Esophagus squamous epithelium (tissue), 5 donors: ENCODE measurements around the gene DYRK2. TPM values are rescaled to one million over a fixed set of nuclear protein-coding genes. Genes with fewer than 3 reads are reported as not detected.
A peak's percentile ranks its signal among the peaks of the same experiment; 100 is the strongest.

Experiments
- DNase-seq: peaks from one replicate; lab custom pipeline; 2025; lab: John Stamatoyannopoulos, UW
- H3K27ac ChIP-seq, 4 donors: fragments of 200-600 bp; sonication (generic); one replicate each; pipeline ENCODE4 v1.5.1; 2016 to 2019; ENCODE audit warnings: mild to moderate bottlenecking in 1 of 4
- H3K27me3 ChIP-seq, 4 donors: fragments of 200-600 bp; sonication (generic); 1 replicate in 3 of 4; 2 replicates in 1 of 4; pipeline versions ENCODE4 v1.5.1 to v1.6.0; 2017 to 2021; ENCODE audit warnings: antibody characterized with exemption in 1 of 4
- H3K36me3 ChIP-seq, 3 donors: fragments of 200-600 bp; sonication (generic); one replicate each; pipeline ENCODE4 v1.5.1; 2016 to 2019
- H3K4me1 ChIP-seq, 3 donors: fragments of 200-600 bp; sonication (generic); one replicate each; pipeline ENCODE4 v1.5.1; 2017 to 2019
- H3K4me3 ChIP-seq, 4 donors: fragments of 200-600 bp; sonication (generic); 1 replicate in 3 of 4; 2 replicates in 1 of 4; pipeline ENCODE4 v1.5.1; 2016 to 2019; ENCODE audit warnings: mild to moderate bottlenecking in 2 of 4, moderate library complexity in 1 of 4
- H3K9me3 ChIP-seq, 3 donors: fragments of 200-600 bp; sonication (generic); one replicate each; pipeline ENCODE4 v1.5.1; 2016 to 2019
- POLR2A ChIP-seq, 4 donors: fragments of 450-650 bp; IDR thresholded peaks; one replicate each; pipeline ENCODE4 v1.6.1; 2017; ENCODE audit warnings: antibody characterized with exemption in 4 of 4, mild to moderate bottlenecking in 4 of 4, moderate library complexity in 3 of 4
- WGBS, 2 donors: methylation state at CpG; one replicate each; pipeline ENCODE4 v1.1.5; 2018; 5-methylcytosine and 5-hydroxymethylcytosine counted together
- intact Hi-C: fragments of 100-400 bp; cut with DNase I; formaldehyde crosslinking; loops from one replicate; pipeline ENCODE4 v1.15.0; 2022
- total RNA-seq, 4 donors: library from RNA; depleted of rRNA; stranded (reverse); fragments of >200 nt; gene quantifications; one replicate each; pipeline ENCODE4 v1.1.0, GENCODE V29; 2016
- TF ChIP-seq, protein P1 (sequence below), 6 experiments: fragments of 450-650 bp in 4 of 6; fragments of 200-600 bp in 2 of 6; sonication (generic) in 2 of 6; IDR thresholded peaks; one replicate each; pipeline ENCODE4 v1.5.1; 2016 to 2019; ENCODE audit warnings: antibody characterized with exemption in 6 of 6, mild to moderate bottlenecking in 4 of 6, moderate library complexity in 4 of 6
- donor health status: DM: yes; HTN: yes; CAD: no.

DYRK2 gene
- total RNA-seq, 4 donors from 2014 or later, result 14.9 to 22.1 (median 15.7) TPM

DNA sequence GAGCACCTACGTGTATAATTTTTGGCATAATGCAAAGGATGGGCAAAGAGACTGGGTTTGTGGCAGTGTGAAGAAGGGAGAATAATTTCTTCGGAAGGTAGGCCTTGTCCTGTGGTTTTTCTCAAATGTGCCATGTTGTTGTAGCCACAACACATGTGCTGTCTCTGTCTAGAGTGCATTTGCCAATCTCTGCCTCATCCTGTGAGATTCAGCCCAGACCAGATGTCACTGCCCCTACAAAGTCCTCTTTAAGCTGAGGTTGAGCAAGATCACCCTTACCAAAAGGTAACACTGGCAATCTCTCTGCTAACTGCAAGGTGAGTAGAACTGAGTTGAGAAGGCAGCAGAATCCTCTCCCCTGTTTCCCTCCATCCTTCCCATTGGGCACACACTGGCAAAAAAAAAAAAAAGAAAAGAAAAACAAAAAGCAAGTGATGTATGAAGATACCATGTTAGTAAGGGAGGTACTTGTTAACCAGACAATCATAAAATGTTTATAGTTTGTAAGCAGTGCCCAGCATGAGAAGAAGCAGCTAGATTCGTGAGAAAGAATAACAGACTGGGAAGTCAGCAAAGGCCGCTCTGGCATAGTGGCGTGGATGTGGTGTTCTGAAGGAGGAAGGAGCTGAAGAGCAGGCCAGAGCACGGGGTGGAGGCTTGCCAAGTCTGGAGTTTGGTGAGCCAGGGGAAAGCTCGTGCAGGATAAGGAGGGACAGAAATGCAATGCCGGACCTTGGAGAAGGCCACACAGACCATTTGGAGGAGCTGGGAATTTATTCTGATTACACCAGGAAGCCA is 18.9 kb downstream of the DYRK2 start:
- peak overlapping the region in 1 of 4 donors; percentile 22 for H3K27ac ChIP-seq
- peaks cover 0 to 30% (median 6%) of the 10 kb centered on the region in 3 donors for H3K4me1 ChIP-seq
- intact Hi-C loops, result no loop called here
- no peak overlapping the region for H3K4me3 ChIP-seq
- H3K36me3 ChIP-seq, result no peaks in the 10 kb centered on the region
- H3K27me3 ChIP-seq, result no peaks in the 10 kb centered on the region
- WGBS, 2 donors, result 57 to 78% methylated on average over 8 of the region's 8 CpGs
- TF ChIP-seq, protein P1, sequence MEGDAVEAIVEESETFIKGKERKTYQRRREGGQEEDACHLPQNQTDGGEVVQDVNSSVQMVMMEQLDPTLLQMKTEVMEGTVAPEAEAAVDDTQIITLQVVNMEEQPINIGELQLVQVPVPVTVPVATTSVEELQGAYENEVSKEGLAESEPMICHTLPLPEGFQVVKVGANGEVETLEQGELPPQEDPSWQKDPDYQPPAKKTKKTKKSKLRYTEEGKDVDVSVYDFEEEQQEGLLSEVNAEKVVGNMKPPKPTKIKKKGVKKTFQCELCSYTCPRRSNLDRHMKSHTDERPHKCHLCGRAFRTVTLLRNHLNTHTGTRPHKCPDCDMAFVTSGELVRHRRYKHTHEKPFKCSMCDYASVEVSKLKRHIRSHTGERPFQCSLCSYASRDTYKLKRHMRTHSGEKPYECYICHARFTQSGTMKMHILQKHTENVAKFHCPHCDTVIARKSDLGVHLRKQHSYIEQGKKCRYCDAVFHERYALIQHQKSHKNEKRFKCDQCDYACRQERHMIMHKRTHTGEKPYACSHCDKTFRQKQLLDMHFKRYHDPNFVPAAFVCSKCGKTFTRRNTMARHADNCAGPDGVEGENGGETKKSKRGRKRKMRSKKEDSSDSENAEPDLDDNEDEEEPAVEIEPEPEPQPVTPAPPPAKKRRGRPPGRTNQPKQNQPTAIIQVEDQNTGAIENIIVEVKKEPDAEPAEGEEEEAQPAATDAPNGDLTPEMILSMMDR (IDR thresholded peaks at IDR 0.05), result no peak
- TF ChIP-seq POLR2A (IDR thresholded peaks at IDR 0.05), result no peak
- H3K9me3 ChIP-seq, result no peaks in the 10 kb centered on the region
- DNase-seq, result no peak

DNA sequence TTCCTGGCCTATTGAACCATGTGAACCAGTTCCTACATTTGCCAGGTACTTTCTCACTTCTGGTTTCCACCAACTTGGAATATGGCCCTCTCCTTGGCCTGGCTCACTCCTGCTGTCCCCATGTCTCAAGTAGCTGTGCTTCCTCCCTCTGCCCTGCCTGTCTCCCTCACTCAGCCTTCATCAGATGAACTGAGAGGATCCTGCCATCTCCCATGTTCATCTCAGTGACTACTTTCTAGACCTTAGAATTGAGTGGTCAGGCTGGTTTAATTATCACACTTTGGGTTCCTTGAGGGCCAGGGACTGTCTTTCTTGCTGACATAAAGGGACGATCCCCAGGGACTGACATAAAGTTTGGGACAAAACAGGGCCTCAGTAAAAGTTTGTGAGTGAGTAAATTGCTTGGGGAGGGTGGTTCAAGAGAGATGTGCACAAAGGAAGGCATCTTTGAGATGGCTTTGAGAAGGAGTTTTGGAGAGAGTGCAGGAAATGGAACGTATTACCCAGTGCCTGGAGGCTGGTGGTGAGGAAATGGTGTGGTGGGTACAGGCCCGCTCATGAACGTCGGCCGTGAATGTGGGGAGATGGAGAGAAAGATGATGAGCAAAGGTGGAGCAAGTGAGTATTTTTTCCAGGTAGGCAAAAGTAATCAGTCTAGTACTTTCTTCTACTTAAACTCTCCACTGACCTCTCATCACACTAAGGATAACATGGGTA is 20.8 kb downstream of the DYRK2 start:
- H3K4me3 ChIP-seq, result no peak overlapping the region
- peaks cover 0 to 14% (median 3%) of the 10 kb centered on the region in 3 donors for H3K4me1 ChIP-seq
- H3K27ac ChIP-seq, result no peak overlapping the region
- intact Hi-C loops, result no loop called here
- H3K27me3 ChIP-seq, result no peaks in the 10 kb centered on the region
- TF ChIP-seq POLR2A (IDR thresholded peaks at IDR 0.05), result no peak
- TF ChIP-seq, protein P1 (IDR thresholded peaks at IDR 0.05), result no peak
- 85 to 95% methylated on average over 5 to 6 of the region's 6 CpGs for WGBS, 2 donors
- H3K9me3 ChIP-seq, result peaks cover 0 to 6% (median 0%) of the 10 kb centered on the region in 3 donors
- no peak for DNase-seq
- H3K36me3 ChIP-seq, result peaks cover 0 to 7% (median 0%) of the 10 kb centered on the region in 3 donors

DNA sequence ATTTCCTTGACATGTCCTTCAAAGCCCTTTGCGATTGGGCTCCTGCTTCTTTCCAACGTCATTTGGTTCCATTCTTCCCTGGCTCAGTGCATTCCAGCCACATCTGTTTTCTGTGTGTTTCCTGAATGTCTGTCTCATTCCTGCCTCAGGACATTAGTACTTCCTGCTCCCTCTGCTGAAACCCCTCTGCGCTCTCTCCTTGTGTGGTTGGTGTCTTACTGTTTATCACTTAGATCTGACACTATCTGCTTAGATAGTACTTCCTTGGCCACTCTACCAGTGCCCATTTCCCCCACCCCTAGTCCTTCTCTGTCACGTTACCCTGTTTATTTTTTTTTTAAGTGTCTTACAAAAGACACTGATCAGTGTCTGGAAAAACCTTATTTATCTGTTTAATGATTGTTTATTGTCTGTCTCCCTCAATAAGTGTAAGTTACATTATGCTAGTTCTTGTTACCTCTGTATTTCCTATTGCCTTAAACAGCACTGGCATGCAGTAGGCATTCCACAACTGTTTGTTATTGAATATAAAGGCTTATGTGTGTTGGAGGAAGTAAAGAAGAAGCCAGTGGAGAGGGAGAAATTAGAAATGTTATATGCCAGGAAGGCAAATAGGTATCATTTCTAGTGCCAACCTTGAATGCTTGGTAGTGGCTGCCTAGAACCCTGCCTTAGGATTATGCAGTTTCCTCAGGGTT is 21.5 kb downstream of the DYRK2 start:
- 80 to 89% methylated on average over 4 of the region's 4 CpGs for WGBS, 2 donors
- H3K27ac ChIP-seq, result no peak overlapping the region
- H3K4me1 ChIP-seq, result peaks cover 0 to 14% (median 3%) of the 10 kb centered on the region in 3 donors
- H3K4me3 ChIP-seq, result no peak overlapping the region
- no peak for DNase-seq
- TF ChIP-seq, protein P1 (IDR thresholded peaks at IDR 0.05), result no peak
- TF ChIP-seq POLR2A (IDR thresholded peaks at IDR 0.05), result no peak
- peaks cover 0 to 7% (median 0%) of the 10 kb centered on the region in 3 donors for H3K36me3 ChIP-seq
- intact Hi-C loops, result no loop called here
- peaks cover 0 to 6% (median 0%) of the 10 kb centered on the region in 3 donors for H3K9me3 ChIP-seq
- H3K27me3 ChIP-seq, result no peaks in the 10 kb centered on the region

DNA sequence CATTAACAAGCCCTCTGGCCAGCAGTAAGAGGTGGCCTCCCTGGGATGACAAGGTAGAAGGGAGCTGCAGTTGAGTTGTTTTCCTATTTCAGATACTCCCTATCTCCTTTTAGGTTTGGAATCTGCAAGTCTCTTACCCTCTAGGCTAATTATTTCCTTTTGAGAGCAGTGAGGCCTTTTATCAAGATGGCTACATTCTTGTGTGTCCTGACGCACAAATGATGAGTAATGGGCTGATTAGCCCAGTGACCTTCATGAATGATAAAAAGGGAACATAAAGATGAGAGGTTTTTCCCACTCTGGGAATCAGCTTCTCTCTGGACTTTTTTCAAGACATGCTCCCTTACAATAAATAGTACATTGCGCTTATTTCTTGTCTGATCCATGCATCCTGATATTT is 22.9 kb downstream of the DYRK2 start:
- TF ChIP-seq POLR2A (IDR thresholded peaks at IDR 0.05), result no peak
- TF ChIP-seq, protein P1 (IDR thresholded peaks at IDR 0.05), result no peak
- WGBS, 2 donors, result 82 to 86% methylated on average over 2 of the region's 2 CpGs
- H3K4me3 ChIP-seq, result no peak overlapping the region
- H3K27ac ChIP-seq, result no peak overlapping the region
- DNase-seq, result no peak
- H3K27me3 ChIP-seq, result no peaks in the 10 kb centered on the region
- intact Hi-C loops, result no loop called here
- peaks cover 0 to 10% (median 0%) of the 10 kb centered on the region in 3 donors for H3K4me1 ChIP-seq
- peaks cover 0 to 6% (median 0%) of the 10 kb centered on the region in 3 donors for H3K9me3 ChIP-seq
- peaks cover 0 to 7% (median 0%) of the 10 kb centered on the region in 3 donors for H3K36me3 ChIP-seq
